GM18511 (cell line): ENCODE measurements around the gene DHCR7.

Experiments used
- ATAC-seq: cut with Tn5 transposase; IDR thresholded peaks from one replicate; pipeline ENCODE4 v1.9.1; 2021; ENCODE audit warnings: mild to moderate bottlenecking, moderate library complexity; ENCODE audit not compliant: unreplicated experiment

Gene DHCR7

GRCh38 chr11:71481101-71481960, 33.1 kb upstream of the DHCR7 start:
- ATAC-seq, result no peak

GRCh38 chr11:71478528-71478840, 30.3 kb upstream of the DHCR7 start:
- no peak for ATAC-seq

DNA sequence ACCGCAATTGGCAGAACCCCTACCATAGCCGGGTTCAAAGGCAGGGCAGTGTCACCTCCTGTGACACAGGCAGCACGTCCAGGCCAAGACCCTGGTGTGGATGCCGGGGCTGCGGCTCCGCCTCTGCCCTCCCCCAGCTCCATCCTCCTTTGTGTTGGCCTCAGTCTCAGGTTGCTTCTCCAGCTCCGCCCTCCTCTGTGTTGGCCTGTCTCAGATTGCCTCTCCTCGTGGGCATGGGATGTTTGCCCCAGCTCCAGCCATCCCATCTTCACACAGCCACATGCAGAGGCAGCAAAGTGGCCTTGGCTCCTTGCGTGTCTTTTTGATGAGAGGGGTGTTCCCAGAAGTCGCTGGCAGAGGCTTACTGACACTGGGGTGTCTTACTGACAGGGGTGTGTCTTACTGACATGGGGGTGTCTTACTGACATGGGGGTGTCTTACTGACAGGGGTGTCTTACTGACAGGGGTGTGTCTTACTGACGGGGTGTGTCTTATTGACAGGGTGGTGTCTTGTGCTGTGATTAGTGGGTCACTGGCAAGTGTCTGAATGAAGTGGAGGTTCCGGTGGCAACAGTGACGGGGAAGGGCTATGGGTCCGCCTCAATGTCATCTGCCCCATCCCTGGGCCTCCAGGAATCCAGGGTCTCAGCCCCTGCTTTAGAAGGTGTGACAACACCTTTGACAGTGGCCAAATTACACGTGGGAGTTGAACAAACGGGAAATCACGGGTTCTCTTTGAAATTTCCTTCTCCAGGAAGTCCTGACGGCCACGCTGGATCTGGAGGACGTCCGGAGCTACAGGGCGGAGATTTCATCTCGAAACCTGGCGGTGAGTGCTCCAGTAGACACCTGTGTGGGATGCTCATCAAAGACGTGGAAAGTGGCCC, 29.7 kb upstream of the DHCR7 start:
- no peak for ATAC-seq

GRCh38 chr11:71476926-71477640, 28.9 kb upstream of the DHCR7 start:
- no peak for ATAC-seq

DNA sequence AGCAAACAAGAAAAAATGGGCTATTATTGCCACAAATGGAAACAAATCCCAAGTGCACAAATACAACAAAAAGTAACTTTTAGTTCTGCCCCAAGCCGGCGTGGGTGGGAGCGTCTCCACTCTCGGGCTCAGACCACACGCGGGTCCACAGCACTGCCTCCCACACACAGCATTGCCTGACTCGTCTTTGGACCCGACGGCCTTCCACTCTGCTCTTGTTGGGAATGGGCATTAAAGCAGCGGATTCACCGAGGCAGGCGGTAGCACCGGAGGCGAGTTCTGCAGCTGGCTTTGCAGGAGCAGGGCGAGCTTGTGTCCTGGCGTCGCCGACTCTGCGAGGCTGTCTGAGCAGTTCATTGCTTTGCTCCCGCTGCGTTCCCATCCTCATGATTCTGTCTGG, 27.8 kb upstream of the DHCR7 start:
- ATAC-seq, result no peak

- no peak for ATAC-seq
These were observed 26.7 kb upstream of the DHCR7 start for GRCh38 chr11:71474771-71475483.

- no peak for ATAC-seq
These were observed 26.1 kb upstream of the DHCR7 start for GRCh38 chr11:71474141-71474770.

DNA sequence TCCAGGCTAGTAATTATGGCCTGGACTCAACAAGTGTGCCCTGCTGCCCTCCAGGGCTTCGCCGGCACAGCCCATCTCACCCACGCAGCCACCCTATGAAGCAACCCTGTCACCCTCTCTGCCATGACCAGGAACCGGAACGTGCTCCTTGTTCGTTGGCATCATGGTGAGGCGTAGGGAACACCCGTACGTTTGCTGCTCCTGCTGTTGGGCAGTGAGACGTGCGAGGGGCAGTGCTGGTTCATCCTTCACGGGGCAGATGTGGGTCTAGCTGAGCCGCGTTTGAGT, 25.5 kb upstream of the DHCR7 start:
- ATAC-seq, result no peak

- no peak for ATAC-seq
These were observed 25.0 kb upstream of the DHCR7 start for GRCh38 chr11:71472941-71473792.

GRCh38 chr11:71472357-71472885, 24.2 kb upstream of the DHCR7 start:
- ATAC-seq, result no peak

DNA sequence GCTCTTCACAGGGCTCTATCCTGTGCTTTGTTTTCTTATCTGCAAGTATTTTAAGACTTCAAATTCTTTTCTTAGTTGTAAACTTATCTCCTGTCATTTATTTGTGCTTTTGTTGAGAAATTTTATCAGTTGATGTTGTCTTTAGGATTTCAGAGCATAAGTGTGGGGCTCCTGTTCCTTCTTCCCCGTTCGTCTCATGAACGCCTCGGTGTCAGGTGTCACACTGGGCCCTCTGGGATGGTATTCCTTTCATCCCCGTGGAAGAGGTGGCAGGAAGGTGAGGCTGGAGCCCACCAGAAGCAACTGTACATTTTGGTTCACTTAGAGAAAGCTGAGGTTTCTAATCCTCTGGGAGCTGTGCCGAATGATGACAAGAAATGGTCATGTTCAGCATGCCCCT, 22.8 kb upstream of the DHCR7 start:
- no peak for ATAC-seq

DNA sequence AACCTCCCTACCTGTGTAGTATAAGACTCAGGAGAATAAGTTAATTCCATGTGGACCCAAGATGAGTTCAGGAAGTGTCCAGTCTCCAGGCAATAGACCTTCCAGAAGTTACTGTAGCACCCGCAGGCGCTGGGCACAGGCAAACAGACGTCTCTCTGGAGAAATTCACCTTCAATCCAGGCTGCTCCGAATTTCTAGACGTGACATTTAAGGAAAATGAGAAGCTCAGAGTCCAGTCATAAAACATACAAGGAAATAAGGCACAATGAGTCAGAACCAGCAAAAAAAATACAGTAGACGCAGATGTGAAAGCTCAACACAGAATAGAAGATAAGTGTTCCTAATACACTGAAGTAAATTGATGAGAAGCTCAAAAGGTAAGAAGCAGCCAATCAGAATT, 19.0 kb upstream of the DHCR7 start:
- ATAC-seq, result no peak

DNA sequence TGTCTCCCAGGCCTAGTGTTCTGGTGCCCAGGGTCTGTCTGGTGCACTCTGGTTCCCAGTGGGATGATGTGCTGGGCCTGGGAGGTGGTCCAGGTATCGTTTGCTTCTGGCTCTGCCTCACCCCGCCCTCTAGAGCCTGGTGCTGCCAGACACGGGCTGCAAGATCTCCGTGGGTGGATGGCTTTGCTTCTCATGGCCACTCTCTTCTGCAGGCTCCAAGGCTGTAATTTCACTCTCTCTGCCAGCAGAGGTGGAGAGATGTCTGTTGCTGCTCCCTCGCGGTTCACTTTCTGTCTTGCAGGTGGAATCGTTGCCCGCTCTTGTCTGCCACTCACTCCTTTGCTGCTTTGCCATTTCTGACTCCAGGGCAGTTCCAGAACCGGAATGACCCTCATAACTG, 18.2 kb upstream of the DHCR7 start:
- no peak for ATAC-seq

DNA sequence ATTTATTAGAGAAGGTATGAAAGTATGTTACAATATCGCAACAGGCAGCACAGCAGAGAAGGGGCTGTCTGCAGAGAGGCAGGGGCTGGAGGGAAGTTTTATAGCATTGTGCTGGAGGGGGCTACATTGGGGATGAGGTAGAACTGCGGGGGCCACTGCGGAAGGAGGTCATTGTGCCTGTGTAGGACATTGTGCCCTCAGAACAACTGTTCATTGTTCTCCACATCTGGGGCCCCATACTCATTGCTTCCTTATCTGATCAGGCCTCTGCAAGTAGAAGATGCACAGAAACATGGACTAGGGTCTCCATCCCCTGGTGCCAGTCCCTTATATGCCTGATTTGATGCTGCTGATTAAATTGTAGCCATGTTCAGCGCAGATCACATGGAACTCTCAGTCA, 16.9 kb upstream of the DHCR7 start:
- no peak for ATAC-seq

DNA sequence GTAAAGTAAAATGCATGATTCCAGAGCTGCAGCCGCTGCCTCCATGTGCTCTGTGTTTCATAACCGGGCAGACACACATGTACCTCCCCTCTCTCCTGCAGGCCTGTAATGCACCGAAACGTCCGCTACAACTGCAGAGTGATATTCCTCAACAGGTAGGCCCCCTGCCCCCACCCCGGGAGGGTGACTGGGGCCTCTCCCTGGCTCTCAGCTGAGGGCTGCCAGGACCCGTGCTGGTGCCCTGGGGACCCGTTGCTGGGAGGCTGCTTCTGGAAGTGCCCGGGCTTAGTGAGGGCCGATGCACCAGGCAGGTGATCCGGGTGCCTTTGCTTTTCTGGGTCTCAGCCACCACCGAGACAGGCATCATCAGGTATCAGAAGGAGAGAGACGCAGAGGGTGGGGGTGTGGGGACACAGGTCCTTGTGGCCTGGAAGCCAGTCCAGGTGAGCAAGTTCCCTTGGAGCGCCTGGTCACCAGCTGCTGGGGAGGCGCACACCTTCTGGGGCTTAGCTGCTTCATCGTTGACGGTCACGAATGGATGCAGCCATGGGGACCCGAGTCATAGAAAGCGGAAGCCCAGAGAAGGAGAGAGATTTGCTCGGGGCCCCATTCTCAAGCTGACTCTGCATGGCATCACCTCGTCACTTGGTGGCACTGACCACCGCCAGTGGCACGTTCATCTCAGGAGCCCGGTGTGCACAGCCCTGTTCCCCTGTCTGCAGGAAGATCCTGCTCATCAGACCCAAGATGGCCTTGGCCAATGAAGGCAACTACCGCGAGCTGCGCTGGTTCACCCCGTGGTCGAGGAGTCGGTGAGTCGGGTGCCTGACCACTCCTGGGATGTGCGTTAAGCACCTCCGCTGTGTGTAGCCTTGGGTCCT, 15.4 kb upstream of the DHCR7 start:
- ATAC-seq, result no peak

- no peak for ATAC-seq
These were observed 14.5 kb upstream of the DHCR7 start for GRCh38 chr11:71462726-71463125.

DNA sequence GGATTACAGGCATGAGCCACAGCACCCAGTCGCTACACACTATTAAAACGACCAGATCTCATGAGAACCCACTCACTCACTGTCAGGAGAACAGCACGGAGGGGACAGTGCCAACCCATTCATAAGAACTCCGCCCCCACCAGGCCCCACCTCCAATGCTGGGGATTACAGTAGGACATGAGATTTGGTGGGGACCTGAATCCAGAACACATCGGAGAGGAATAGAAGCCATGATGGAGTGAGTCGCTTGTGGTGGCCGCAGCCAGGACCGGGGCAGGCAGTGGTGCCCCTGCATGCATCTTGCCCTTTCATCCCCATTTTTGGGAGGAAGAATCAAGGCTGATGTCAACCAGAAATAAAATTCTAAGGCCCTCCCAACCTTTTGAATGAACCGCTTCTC, 13.5 kb upstream of the DHCR7 start:
- ATAC-seq, result no peak

DNA sequence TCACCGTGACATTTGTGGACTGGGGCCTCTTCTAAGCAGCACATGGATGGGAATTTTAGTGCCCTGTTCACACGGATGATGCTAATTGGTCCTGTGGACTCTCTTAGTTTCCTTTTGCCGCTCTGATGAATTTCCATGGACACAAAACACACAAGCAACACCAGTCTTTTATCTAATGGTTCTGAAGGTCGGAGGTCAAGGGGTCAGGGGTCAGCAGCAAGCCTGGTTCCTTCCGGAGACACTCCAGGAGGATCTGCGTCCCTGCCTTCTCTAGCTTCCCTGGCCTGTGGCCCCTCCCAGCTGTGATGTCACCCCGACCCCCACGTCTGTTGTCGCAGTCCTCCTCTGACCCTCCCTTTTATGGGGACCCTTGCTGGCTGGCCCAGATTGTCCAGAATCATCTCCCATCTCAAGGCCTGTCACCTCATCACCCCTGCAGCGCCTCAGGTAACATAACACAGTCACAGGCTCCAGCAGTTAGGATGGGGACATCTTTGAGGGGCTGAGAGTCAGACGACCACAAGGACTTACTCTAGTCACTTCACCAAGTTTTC, 11.7 kb upstream of the DHCR7 start:
- no peak for ATAC-seq
